HG03457 (cell line): ENCODE measurements around the gene ACOXL.

Experiments
- ATAC-seq: cut with Tn5 transposase; IDR thresholded peaks from one replicate; pipeline ENCODE4 v1.9.1; 2021; ENCODE audit warnings: moderate number of reproducible peaks; ENCODE audit not compliant: unreplicated experiment

The ACOXL gene

GRCh38 chr2:110791435-110791834 is 59.1 kb downstream of the ACOXL start:
- ATAC-seq: no peak

DNA sequence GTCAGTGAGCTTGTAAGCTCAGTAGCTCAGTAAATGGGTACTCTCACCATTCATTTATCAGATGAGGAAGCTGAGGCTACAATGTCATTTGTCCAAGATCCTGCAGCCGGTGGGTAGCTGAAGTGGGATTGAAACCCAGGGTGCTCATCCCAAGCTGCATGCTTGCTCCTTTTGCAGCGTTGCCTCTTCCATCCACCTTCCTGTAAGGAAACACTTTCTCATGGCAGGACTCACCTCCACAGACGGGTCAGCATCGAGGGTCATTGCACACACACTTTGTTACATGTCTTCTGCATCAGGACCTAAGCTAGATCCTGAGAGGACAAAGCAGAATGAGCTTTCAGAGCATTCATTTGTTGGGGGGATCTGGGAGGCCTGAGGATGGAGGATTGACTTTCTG is 60.7 kb downstream of the ACOXL start:
- ATAC-seq: no peak

DNA sequence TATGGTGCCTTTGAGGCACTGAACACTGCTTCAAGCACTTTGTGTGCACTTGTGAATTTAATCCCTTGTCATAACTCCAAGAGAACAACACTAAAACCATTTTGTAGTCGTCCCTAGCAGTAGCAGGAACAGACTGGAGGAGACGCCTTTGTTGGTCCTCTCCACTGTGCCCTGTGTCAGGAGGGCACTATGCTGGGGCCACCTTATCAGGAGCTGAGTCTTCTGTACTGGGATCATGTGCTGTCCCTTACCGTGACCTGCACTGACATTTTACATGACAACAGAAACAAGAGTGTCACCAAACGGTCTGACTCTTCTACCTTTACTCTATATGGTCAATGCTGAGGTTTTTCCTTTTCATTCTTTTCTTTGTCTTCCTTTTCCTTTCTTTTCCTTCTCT is 62.0 kb downstream of the ACOXL start:
- ATAC-seq: no peak

DNA sequence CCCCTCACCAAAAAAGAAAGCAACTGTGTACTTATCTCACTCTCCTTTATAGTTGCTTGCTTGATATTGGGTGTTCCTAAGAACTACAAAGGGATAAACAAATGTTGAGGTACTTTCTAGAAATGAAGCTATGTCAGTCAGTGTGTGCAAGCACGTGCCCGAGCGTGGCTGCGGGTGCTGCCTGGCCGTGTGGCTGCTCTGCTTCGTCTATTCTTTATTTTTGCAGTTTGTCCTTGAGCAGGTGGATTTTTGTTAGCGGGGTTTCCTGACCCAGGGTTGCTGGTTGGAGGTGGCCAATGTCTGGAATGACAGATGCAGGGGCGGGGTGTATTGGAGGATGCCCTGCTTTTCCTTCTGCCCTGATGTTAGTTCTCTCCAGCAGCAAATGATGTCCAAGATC is 62.6 kb downstream of the ACOXL start:
- no peak for ATAC-seq

- ATAC-seq: no peak
Measured at GRCh38 chr2:110796716-110797301, 64.4 kb downstream of the ACOXL start.

DNA sequence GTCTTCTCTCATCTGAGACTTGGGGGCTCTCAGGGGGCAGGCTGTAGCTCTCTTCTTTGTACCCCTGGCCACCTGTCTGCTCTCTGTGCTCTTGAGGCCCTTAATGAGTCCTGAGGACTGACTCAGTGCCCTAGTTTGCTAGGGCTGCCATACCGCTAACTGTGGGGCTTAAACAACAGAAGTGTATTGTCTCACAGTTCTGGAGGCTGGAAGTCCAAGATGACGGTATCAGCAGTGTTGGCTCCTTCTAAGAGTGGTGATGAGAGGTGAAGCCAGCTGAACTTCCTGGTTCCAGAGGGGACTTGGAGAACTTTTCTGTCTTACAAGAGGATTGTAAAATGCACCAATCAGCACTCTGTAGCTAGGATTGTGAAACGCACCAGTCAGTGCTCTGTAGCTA is 67.0 kb downstream of the ACOXL start:
- ATAC-seq: no peak

- ATAC-seq: no peak
Measured at GRCh38 chr2:110800611-110801402, 68.4 kb downstream of the ACOXL start.

GRCh38 chr2:110802208-110802932 is 70.0 kb downstream of the ACOXL start:
- ATAC-seq: no peak

GRCh38 chr2:110804433-110804832 is 72.1 kb downstream of the ACOXL start:
- ATAC-seq: no peak

GRCh38 chr2:110804915-110805314 is 72.5 kb downstream of the ACOXL start:
- no peak for ATAC-seq

GRCh38 chr2:110805894-110806452 is 73.6 kb downstream of the ACOXL start:
- no peak for ATAC-seq

GRCh38 chr2:110807522-110807921 is 75.1 kb downstream of the ACOXL start:
- no peak for ATAC-seq

- no peak for ATAC-seq
Measured at GRCh38 chr2:110810404-110810803, 78.0 kb downstream of the ACOXL start.

- ATAC-seq: no peak
Measured at GRCh38 chr2:110812726-110813645, 80.6 kb downstream of the ACOXL start.

GRCh38 chr2:110813896-110814295 is 81.5 kb downstream of the ACOXL start:
- ATAC-seq: no peak

DNA sequence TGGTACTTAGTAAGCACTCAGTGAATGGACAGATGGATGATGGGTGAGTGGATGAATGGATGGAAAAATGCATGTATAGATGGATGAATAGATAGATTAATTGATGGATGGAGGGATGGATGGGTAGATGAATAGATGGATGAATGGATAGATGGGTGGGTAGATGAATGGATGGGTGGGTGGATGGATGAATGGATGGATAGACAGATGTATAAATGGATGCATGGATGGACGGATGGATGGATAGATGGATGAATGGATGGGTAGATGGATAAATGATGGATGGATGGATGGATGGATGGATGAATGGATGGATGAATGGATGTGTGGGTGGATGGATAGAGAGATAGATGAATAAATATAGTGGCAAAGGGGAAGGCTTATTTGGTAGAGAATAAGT is 83.6 kb downstream of the ACOXL start:
- ATAC-seq: no peak

DNA sequence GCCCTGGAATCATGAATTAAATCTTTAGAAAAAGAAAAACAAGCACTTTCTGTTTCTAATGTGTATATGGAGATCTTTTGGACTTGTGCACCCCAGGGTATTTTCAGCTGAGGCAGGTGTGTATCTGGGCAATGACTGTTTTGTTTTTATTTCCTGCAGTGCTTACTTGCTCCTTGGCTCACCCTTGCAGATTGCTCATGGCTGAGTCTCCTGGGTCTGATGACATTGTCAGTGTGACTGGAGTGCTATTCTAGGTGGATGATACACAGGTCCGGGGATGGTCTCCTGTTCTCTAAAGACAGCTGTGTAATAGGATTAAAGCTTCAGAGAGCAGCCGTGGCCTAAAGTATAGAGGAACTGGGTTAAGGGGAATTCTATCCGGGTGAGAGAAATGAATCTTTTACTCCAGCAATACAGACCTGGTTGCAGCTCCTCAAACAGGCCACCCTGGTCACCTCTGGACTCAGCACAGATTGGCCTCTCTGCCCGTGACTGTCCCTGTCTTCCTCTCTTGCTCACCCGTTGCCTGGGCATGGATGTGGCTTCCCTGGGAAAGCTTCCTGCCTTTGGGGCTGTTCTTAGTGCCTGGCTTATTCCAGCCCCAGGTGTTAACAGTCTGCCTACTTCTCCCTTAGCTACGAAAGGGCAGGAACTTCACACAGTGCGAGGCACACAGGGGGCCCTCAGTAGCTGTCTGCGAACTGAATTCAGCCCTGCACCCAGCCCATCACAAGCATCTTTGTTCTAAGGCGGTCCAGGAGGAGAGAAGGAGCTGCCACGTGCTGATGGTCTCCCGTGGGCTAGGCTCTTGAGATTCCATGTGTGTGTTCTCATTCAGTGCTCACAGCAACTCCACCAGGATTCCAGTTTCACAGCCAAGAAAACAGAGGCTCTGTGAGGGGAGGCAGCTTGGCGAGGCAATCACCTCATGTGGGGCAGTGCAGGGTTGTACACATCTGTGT is 84.3 kb downstream of the ACOXL start:
- no peak for ATAC-seq

DNA sequence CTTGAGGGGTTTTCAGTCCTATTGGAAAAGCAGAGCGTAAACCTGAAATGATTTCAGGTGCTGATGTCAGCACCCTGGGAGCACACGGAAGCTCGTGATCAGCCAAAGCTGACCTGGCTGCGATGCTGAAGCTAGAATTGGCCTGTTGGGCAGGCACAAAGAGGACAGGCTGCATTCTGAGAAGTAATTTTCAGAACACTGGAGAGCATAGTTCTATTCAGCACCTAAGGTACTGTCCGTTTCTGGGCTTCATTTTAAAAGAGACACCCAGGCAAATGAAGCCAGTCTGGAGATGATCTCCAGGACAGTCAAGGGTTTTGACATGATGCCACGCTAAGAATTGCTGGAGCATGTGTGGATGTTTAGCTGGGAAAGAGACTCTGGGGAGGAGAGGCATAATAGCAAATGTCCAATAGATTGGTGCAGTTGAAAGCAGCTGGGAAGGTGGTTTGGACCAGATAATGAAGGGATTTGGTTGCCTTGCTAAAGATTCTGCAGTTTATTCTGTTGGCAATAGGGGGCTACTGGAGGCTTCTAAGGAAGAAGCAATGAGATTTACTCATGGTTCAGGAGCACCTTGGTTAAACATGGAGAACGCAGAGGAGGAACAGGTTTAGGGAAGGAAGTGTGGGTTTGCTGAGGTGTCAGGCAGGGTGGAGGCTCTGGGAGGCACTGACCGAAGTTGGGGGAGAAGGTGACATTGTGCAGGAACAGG is 86.6 kb downstream of the ACOXL start:
- no peak for ATAC-seq

DNA sequence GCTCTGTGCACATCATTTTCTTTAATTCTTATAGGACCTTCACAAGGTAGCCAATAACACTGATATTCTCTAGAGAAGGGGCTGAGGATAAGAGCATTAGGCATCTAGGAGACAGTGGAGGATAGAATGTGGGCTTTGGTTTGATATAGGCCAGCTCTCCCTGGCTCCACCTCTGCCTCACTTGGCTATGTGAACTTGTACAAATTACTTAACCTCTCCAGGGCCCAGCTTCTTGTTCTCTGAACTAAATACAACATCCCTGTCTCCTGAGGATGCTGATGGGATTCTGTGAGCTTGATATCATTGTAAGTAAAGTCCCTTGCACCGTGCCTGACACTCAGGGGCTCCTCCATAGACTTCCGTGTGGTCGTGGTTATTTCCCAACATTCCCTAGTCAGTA is 87.3 kb downstream of the ACOXL start:
- ATAC-seq: no peak
